Naive B cell (primary cell): Measurements from ENCODE around the gene TTC22. TPM values are rescaled to one million over a fixed set of nuclear protein-coding genes. Genes with fewer than 3 reads are reported as not detected.

ENCODE experiments used
- ATAC-seq, 2 donors: fragments of 150-1000 bp; cut with Tn5 transposase; 2 replicates each; pipeline ENCODE4 v1.10.0; 2021; ENCODE audit warnings: low read depth in 2 of 2, mild to moderate bottlenecking in 2 of 2, moderate library complexity in 2 of 2
- DNase-seq: peaks from one replicate; pipeline ENCODE4 v3.0.0; 2022
- H3K27ac Mint-ChIP-seq, 6 donors: one replicate each; pipeline ENCODE4 v1.8.0; 2020 to 2022; ENCODE audit warnings: mild to moderate bottlenecking in 6 of 6, mixed read lengths in 6 of 6, moderate library complexity in 5 of 6, inconsistent platforms in 2 of 6
- H3K27me3 Mint-ChIP-seq, 3 donors: one replicate each; pipeline ENCODE4 v1.8.0; 2021 to 2022; ENCODE audit warnings: mixed read lengths in 3 of 3, mild to moderate bottlenecking in 1 of 3
- H3K36me3 Mint-ChIP-seq, 2 donors: one replicate each; pipeline ENCODE4 v1.8.0; 2020 to 2022; ENCODE audit warnings: mixed read lengths in 2 of 2, inconsistent platforms in 1 of 2, mild to moderate bottlenecking in 1 of 2
- H3K4me1 Mint-ChIP-seq, 3 donors: one replicate each; pipeline ENCODE4 v1.8.0; 2020 to 2022; ENCODE audit warnings: mixed read lengths in 3 of 3, inconsistent platforms in 1 of 3, mild to moderate bottlenecking in 1 of 3, moderate library complexity in 1 of 3
- H3K4me3 Mint-ChIP-seq, 8 donors: one replicate each; pipeline ENCODE4 v1.8.0; 2020 to 2022; ENCODE audit warnings: mild to moderate bottlenecking in 8 of 8, mixed read lengths in 8 of 8, moderate library complexity in 8 of 8, inconsistent platforms in 2 of 8
- H3K9me3 Mint-ChIP-seq, 7 donors: one replicate each; pipeline ENCODE4 v1.8.0; 2020 to 2022; ENCODE audit warnings: mixed read lengths in 7 of 7, mild to moderate bottlenecking in 5 of 7, inconsistent platforms in 2 of 7, moderate library complexity in 1 of 7
- polyA plus RNA-seq, 6 donors: library from polyadenylated mRNA; unstranded; fragments of 300-500 nt; fragmentation: Illumina TruSeq; gene quantifications; one replicate each; pipeline ENCODE4 v1.2.3, GENCODE V29; 2021; ENCODE audit warnings: low read depth in 6 of 6

The TTC22 gene
- polyA plus RNA-seq, 6 donors from 2014 or later: 0.41 to 2.0 (median 1.1) TPM; not detected in 1

GRCh38 chr1:54798206-54798605 is 2.9 kb downstream of the TTC22 start:
- Mint-ChIP-seq H3K36me3 (no peaks in the 10 kb centered on the region), H3K4me1 (peaks cover 30 to 32% (median 31%) of the 10 kb centered on the region in 3 donors), H3K27me3 (no peaks in the 10 kb centered on the region), H3K9me3 (no peaks in the 10 kb centered on the region), H3K4me3 (peak overlapping the region in 1 of 8 donors; percentile 59), H3K27ac (peak overlapping the region in 1 of 6 donors; percentile 12)
- ATAC-seq: no peak
- no peak for DNase-seq

GRCh38 chr1:54796902-54797301 is 4.2 kb downstream of the TTC22 start:
- DNase-seq (no peak), ATAC-seq (no peak)
- Mint-ChIP-seq H3K36me3 (no peaks in the 10 kb centered on the region), H3K9me3 (peaks cover 0 to 6% (median 2%) of the 10 kb centered on the region in 7 donors), H3K27me3 (no peaks in the 10 kb centered on the region), H3K4me1 (peaks cover 28 to 30% (median 29%) of the 10 kb centered on the region in 3 donors), H3K27ac (peak overlapping the region in 2 of 6 donors; percentile 16 to 57), H3K4me3 (peak overlapping the region in 1 of 8 donors; percentile 28)

GRCh38 chr1:54795841-54796468 is 5.2 kb downstream of the TTC22 start:
- Mint-ChIP-seq H3K9me3 (peaks cover 0 to 8% (median 2%) of the 10 kb centered on the region in 7 donors), H3K4me3 (no peak overlapping the region), H3K27me3 (no peaks in the 10 kb centered on the region), H3K36me3 (no peaks in the 10 kb centered on the region), H3K27ac (no peak overlapping the region), H3K4me1 (peaks cover 21 to 24% (median 24%) of the 10 kb centered on the region in 3 donors)
- ATAC-seq (no peak), DNase-seq (no peak)

- Mint-ChIP-seq H3K27ac (no peak overlapping the region), H3K9me3 (peaks cover 0 to 8% (median 2%) of the 10 kb centered on the region in 7 donors), H3K27me3 (no peaks in the 10 kb centered on the region), H3K4me1 (peaks cover 21 to 23% (median 23%) of the 10 kb centered on the region in 3 donors), H3K36me3 (no peaks in the 10 kb centered on the region), H3K4me3 (no peak overlapping the region)
- ATAC-seq (no peak), DNase-seq (no peak)
These were observed 5.8 kb downstream of the TTC22 start for GRCh38 chr1:54795356-54795665.

- no peak overlapping the region for H3K4me3 Mint-ChIP-seq
- H3K27ac Mint-ChIP-seq: peak overlapping the region in 1 of 6 donors; percentile 45
- ATAC-seq: no peak
- H3K27me3 Mint-ChIP-seq: peaks cover 0 to 4% (median 0%) of the 10 kb centered on the region in 3 donors
- H3K36me3 Mint-ChIP-seq: no peaks in the 10 kb centered on the region
- H3K9me3 Mint-ChIP-seq: peaks cover 0 to 8% (median 2%) of the 10 kb centered on the region in 7 donors
- no peak for DNase-seq
- peaks cover 15 to 17% (median 17%) of the 10 kb centered on the region in 3 donors for H3K4me1 Mint-ChIP-seq
These were observed 6.4 kb downstream of the TTC22 start for GRCh38 chr1:54794451-54795355.

- no peak overlapping the region for H3K27ac Mint-ChIP-seq
- H3K9me3 Mint-ChIP-seq: peaks cover 0 to 8% (median 2%) of the 10 kb centered on the region in 7 donors
- no peak overlapping the region for H3K4me3 Mint-ChIP-seq
- DNase-seq (no peak), ATAC-seq (no peak)
- peaks cover 0 to 6% (median 0%) of the 10 kb centered on the region in 3 donors for H3K27me3 Mint-ChIP-seq
- no peaks in the 10 kb centered on the region for H3K36me3 Mint-ChIP-seq
- peaks cover under 1 to 6% (median 4%) of the 10 kb centered on the region in 3 donors for H3K4me1 Mint-ChIP-seq
These were observed 8.3 kb downstream of the TTC22 start for GRCh38 chr1:54792686-54793282.

- Mint-ChIP-seq H3K4me3 (no peak overlapping the region), H3K27me3 (peaks cover 0 to 6% (median 0%) of the 10 kb centered on the region in 3 donors), H3K36me3 (peaks cover 0 to 7% of the 10 kb centered on the region in 2 donors), H3K27ac (no peak overlapping the region), H3K4me1 (peaks cover 0 to 7% (median 5%) of the 10 kb centered on the region in 3 donors), H3K9me3 (peaks cover 0 to 8% (median 2%) of the 10 kb centered on the region in 7 donors)
- DNase-seq (no peak), ATAC-seq (no peak)
These were observed 9.1 kb downstream of the TTC22 start for GRCh38 chr1:54791880-54792522.

GRCh38 chr1:54788459-54788858 is 12.7 kb downstream of the TTC22 start:
- Mint-ChIP-seq H3K27ac (no peak overlapping the region), H3K4me1 (peaks cover 0 to 7% (median 5%) of the 10 kb centered on the region in 3 donors), H3K4me3 (no peak overlapping the region), H3K27me3 (peaks cover 0 to 6% (median 0%) of the 10 kb centered on the region in 3 donors), H3K36me3 (peaks cover 6 to 22% of the 10 kb centered on the region in 2 donors), H3K9me3 (peaks cover 0 to 8% (median 2%) of the 10 kb centered on the region in 7 donors)
- DNase-seq (no peak), ATAC-seq (no peak)

GRCh38 chr1:54787604-54788003 is 13.5 kb downstream of the TTC22 start:
- Mint-ChIP-seq H3K27me3 (peaks cover 0 to 6% (median 0%) of the 10 kb centered on the region in 3 donors), H3K4me1 (peaks cover 0 to 7% (median 5%) of the 10 kb centered on the region in 3 donors), H3K4me3 (no peak overlapping the region), H3K9me3 (peaks cover 0 to 8% (median 2%) of the 10 kb centered on the region in 7 donors), H3K36me3 (peaks cover 11 to 27% of the 10 kb centered on the region in 2 donors), H3K27ac (no peak overlapping the region)
- DNase-seq: no peak
- no peak for ATAC-seq

- Mint-ChIP-seq H3K9me3 (peaks cover 0 to 1% (median 0%) of the 10 kb centered on the region in 7 donors), H3K27me3 (peaks cover 0 to 6% (median 0%) of the 10 kb centered on the region in 3 donors), H3K27ac (no peak overlapping the region), H3K4me3 (no peak overlapping the region), H3K36me3 (peaks cover 12 to 30% of the 10 kb centered on the region in 2 donors), H3K4me1 (peaks cover 0 to 8% (median 5%) of the 10 kb centered on the region in 3 donors)
- ATAC-seq: no peak
- no peak for DNase-seq
These were observed 14.3 kb downstream of the TTC22 start for GRCh38 chr1:54786778-54787177.

GRCh38 chr1:54784066-54784465 is 17.1 kb downstream of the TTC22 start:
- no peaks in the 10 kb centered on the region for H3K9me3 Mint-ChIP-seq
- DNase-seq: no peak
- H3K4me3 Mint-ChIP-seq: no peak overlapping the region
- H3K27ac Mint-ChIP-seq: peak overlapping the region in 2 of 6 donors; percentile 20 to 44
- peaks cover 0 to 11% (median 5%) of the 10 kb centered on the region in 3 donors for H3K4me1 Mint-ChIP-seq
- no peaks in the 10 kb centered on the region for H3K27me3 Mint-ChIP-seq
- peaks cover 17 to 44% of the 10 kb centered on the region in 2 donors for H3K36me3 Mint-ChIP-seq
- ATAC-seq: no peak

GRCh38 chr1:54782588-54782987 is 18.5 kb downstream of the TTC22 start:
- DNase-seq (no peak), ATAC-seq (no peak)
- Mint-ChIP-seq H3K4me3 (no peak overlapping the region), H3K36me3 (peaks cover 17 to 54% of the 10 kb centered on the region in 2 donors), H3K9me3 (no peaks in the 10 kb centered on the region), H3K27ac (no peak overlapping the region), H3K4me1 (peaks cover 0 to 8% (median 0%) of the 10 kb centered on the region in 3 donors), H3K27me3 (no peaks in the 10 kb centered on the region)

- Mint-ChIP-seq H3K4me1 (peaks cover 0 to 4% (median 0%) of the 10 kb centered on the region in 3 donors), H3K36me3 (peaks cover 17 to 49% of the 10 kb centered on the region in 2 donors), H3K27me3 (no peaks in the 10 kb centered on the region), H3K9me3 (no peaks in the 10 kb centered on the region), H3K4me3 (no peak overlapping the region), H3K27ac (no peak overlapping the region)
- no peak for ATAC-seq
- no peak for DNase-seq
These were observed 19.0 kb downstream of the TTC22 start for GRCh38 chr1:54782156-54782555.
